GM23338 (cell line): Measurements from ENCODE around the gene ERP44. TPM values are rescaled to one million over a fixed set of nuclear protein-coding genes. Genes with fewer than 3 reads are reported as not detected.

Source experiments
- ATAC-seq: fragments of 200-7000 bp; cut with Tn5 transposase; 3 replicates; pipeline ENCODE4 v1.9.1; 2020
- DNase-seq: peaks from one replicate; pipeline ENCODE4 v3.0.0-alpha.2; 2015; ENCODE audit warnings: low spot score
- H2AFZ ChIP-seq: fragments of 200-600 bp; sonication (generic); 2 replicates; pipeline ENCODE4 v1.8.0; 2016; ENCODE audit warnings: antibody characterized with exemption, mild to moderate bottlenecking, moderate library complexity
- H3F3A ChIP-seq: fragments of 200-600 bp; sonication (generic); replicated peaks from 2 replicates; pipeline ENCODE4 v1.8.0; 2017; ENCODE audit warnings: antibody characterized with exemption, mixed run types, low read depth
- H3K27ac ChIP-seq: fragments of 200-600 bp; sonication (generic); 2 replicates; pipeline ENCODE4 v1.6.1; 2016; ENCODE audit warnings: low read depth
- H3K27me3 ChIP-seq: fragments of 200-600 bp; sonication (generic); 2 replicates; pipeline ENCODE4 v1.8.0; 2016; ENCODE audit warnings: mild to moderate bottlenecking, mixed run types, moderate library complexity; ENCODE audit not compliant: insufficient read depth
- H3K36me3 ChIP-seq: fragments of 200-600 bp; sonication (generic); 2 replicates; pipeline ENCODE4 v1.8.0; 2016; ENCODE audit warnings: mild to moderate bottlenecking; ENCODE audit not compliant: insufficient read depth
- H3K4me1 ChIP-seq: fragments of 200-600 bp; sonication (generic); 2 replicates; pipeline ENCODE4 v1.8.0; 2016; ENCODE audit warnings: mild to moderate bottlenecking, moderate library complexity; ENCODE audit not compliant: insufficient read depth
- H3K4me2 ChIP-seq: fragments of 200-600 bp; sonication (generic); 2 replicates; pipeline ENCODE4 v1.7.1; 2017; ENCODE audit warnings: mixed run types
- H3K4me3 ChIP-seq: fragments of 200-600 bp; sonication (generic); 2 replicates; pipeline ENCODE4 v1.6.1; 2016; ENCODE audit warnings: mixed run types
- H3K79me2 ChIP-seq: fragments of 200-600 bp; sonication (generic); replicated peaks from 2 replicates; pipeline ENCODE4 v1.8.0; 2017; ENCODE audit warnings: mild to moderate bottlenecking; ENCODE audit not compliant: insufficient read depth
- H3K9me2 ChIP-seq: fragments of 200-600 bp; sonication (generic); 2 replicates; pipeline ENCODE4 v1.8.0; 2017; ENCODE audit not compliant: insufficient read depth
- H4K20me1 ChIP-seq: fragments of 200-600 bp; sonication (generic); replicated peaks from 2 replicates; pipeline ENCODE4 v1.8.0; 2017; ENCODE audit warnings: mild to moderate bottlenecking; ENCODE audit not compliant: insufficient read depth
- H3K27ac Mint-ChIP-seq: 2 replicates; pipeline ENCODE4 v1.8.0; 2020; ENCODE audit warnings: inconsistent platforms, mild to moderate bottlenecking, moderate library complexity, mixed read lengths
- H3K27me3 Mint-ChIP-seq: 3 replicates; pipeline ENCODE4 v1.8.0; 2022; ENCODE audit warnings: low read depth, mild to moderate bottlenecking, moderate library complexity, mixed read lengths, inconsistent platforms; ENCODE audit not compliant: insufficient read depth, poor library complexity
- H3K36me3 Mint-ChIP-seq: 3 replicates; pipeline ENCODE4 v1.8.0; 2021; ENCODE audit warnings: low read depth, mild to moderate bottlenecking, inconsistent platforms, moderate library complexity, mixed read lengths
- H3K4me1 Mint-ChIP-seq: 3 replicates; pipeline ENCODE4 v1.8.0; 2020; ENCODE audit warnings: mild to moderate bottlenecking, inconsistent platforms, mixed read lengths
- H3K4me3 Mint-ChIP-seq: 3 replicates; pipeline ENCODE4 v1.8.0; 2021; ENCODE audit warnings: moderate library complexity, mild to moderate bottlenecking, inconsistent platforms, mixed read lengths
- H3K9me3 Mint-ChIP-seq: 3 replicates; pipeline ENCODE4 v1.8.0; 2020; ENCODE audit warnings: moderate library complexity, mild to moderate bottlenecking, inconsistent platforms, mixed read lengths
- CREB1 ChIP-seq: fragments of 250-450 bp; sonication (Bioruptor Pico); IDR thresholded peaks from 2 replicates; pipeline ENCODE4 v1.5.0; 2020; ENCODE audit warnings: low read depth, mild to moderate bottlenecking, moderate library complexity
- EZH2 ChIP-seq: fragments of 200-600 bp; sonication (generic); IDR thresholded peaks from one replicate; pipeline ENCODE4 v1.8.0; 2017; ENCODE audit warnings: antibody characterized with exemption, mild to moderate bottlenecking, low read depth; ENCODE audit not compliant: unreplicated experiment
- EZH2phosphoT487 ChIP-seq: fragments of 200-600 bp; sonication (generic); IDR thresholded peaks from one replicate; pipeline ENCODE4 v1.8.1; 2018; ENCODE audit warnings: antibody characterized with exemption; ENCODE audit not compliant: unreplicated experiment
- JUNB ChIP-seq: IDR thresholded peaks from one replicate; pipeline ENCODE4 v1.6.1; 2016; ENCODE audit warnings: antibody characterized with exemption; ENCODE audit not compliant: unreplicated experiment
- NANOG ChIP-seq: IDR thresholded peaks from 2 replicates; pipeline ENCODE4 v1.6.1; 2016; ENCODE audit warnings: antibody characterized with exemption, borderline replicate concordance
- POLR2AphosphoS5 ChIP-seq: IDR thresholded peaks from 2 replicates; pipeline ENCODE4 v1.6.1; 2016; ENCODE audit warnings: antibody characterized with exemption, low read depth
- STAT1 ChIP-seq: IDR thresholded peaks from one replicate; pipeline ENCODE4 v1.6.1; 2016; ENCODE audit warnings: antibody characterized with exemption; ENCODE audit not compliant: unreplicated experiment
- ZNF114 ChIP-seq: fragments of 250-450 bp; sonication (Bioruptor Pico); IDR thresholded peaks from 2 replicates; pipeline ENCODE4 v1.5.0; 2020; ENCODE audit warnings: mild to moderate bottlenecking, moderate library complexity
- ZNF331 ChIP-seq: fragments of 250-450 bp; sonication (Bioruptor Pico); IDR thresholded peaks from 2 replicates; pipeline ENCODE4 v1.5.0; 2020; ENCODE audit warnings: low read depth, mild to moderate bottlenecking, moderate library complexity
- polyA plus RNA-seq: library from polyadenylated mRNA; unstranded; fragments of >200 nt; fragmentation: Nextera tagmentation; extraction: Ambion mirVana; gene quantifications from 2 replicates; pipeline ENCODE4 v1.2.1, GENCODE V29; 2016
- total RNA-seq: library from RNA; depleted of rRNA; stranded (reverse); fragments of >200 nt; shearing (Covaris generic); gene quantifications from 2 replicates; pipeline ENCODE4 v1.2.3, GENCODE V29; 2014
- TF ChIP-seq, protein P1 (sequence below): IDR thresholded peaks from 2 replicates; pipeline ENCODE4 v1.6.1; 2016; ENCODE audit warnings: antibody characterized with exemption
- TF ChIP-seq, protein P2 (sequence below): fragments of 250-450 bp; sonication (Bioruptor Pico); IDR thresholded peaks from 2 replicates; pipeline ENCODE4 v1.5.0; 2020; ENCODE audit warnings: mild to moderate bottlenecking, moderate library complexity
- TF ChIP-seq, protein P3 (sequence below): IDR thresholded peaks from one replicate; pipeline ENCODE4 v1.6.1; 2018; ENCODE audit warnings: antibody characterized with exemption; ENCODE audit not compliant: unreplicated experiment
- TF ChIP-seq, protein P4 (sequence below), 2 experiments: fragments of 200-600 bp in 1 of 2; sonication (generic) in 1 of 2; conservative IDR thresholded peaks; 2 replicates each; pipeline versions ENCODE4 v1.5.1 to v1.6.1; 2016 to 2017; ENCODE audit warnings: antibody characterized with exemption in 2 of 2, low read depth in 2 of 2, mild to moderate bottlenecking in 2 of 2, moderate library complexity in 1 of 2

ERP44 gene
- total and polyA plus RNA-seq, 2 experiments from 2014 or later, result 13.0 to 24.1 TPM

DNA sequence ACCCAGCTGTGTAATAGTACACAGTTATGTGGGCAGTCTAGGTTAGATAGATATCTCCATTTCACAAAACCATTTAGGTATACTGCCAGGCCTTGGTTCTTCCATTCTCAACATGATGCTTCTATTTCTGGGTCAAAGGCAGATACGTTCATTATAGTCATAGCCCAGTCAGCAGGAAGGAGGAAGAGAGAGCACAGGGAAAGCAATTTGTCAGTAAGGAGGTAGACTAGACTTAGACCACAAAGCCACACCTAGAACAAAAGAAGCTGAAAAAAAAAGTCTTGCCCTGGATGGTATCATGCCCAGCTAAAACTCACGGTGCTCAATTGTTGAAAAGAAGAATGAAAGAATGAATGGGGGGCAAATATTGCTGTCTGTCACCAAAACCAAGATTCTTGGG is 7.8 kb upstream of the ERP44 start:
- no peaks in the 10 kb centered on the region for H3K9me3 Mint-ChIP-seq
- Histone ChIP-seq H3K4me2 (no peak overlapping the region), H2AFZ (no peak overlapping the region), H3K9me2 (no peaks in the 10 kb centered on the region), H3F3A (no peaks in the 10 kb centered on the region), H3K79me2 (no peaks in the 10 kb centered on the region), H3K27ac (no peak overlapping the region), H3K27me3 (no peaks in the 10 kb centered on the region), H3K4me1 (0 out of 2 replicates have a peak, but pooled peaks cover 6% of the 10 kb centered on the region), H4K20me1 (no peaks in the 10 kb centered on the region), H3K36me3 (no peaks in the 10 kb centered on the region), H3K4me3 (no peak overlapping the region)
- no peak for DNase-seq
- ATAC-seq, result no peak
- no peak overlapping the region for H3K27ac Mint-ChIP-seq
- H3K4me3 Mint-ChIP-seq, result no peak overlapping the region
- no peaks in the 10 kb centered on the region for H3K36me3 Mint-ChIP-seq
- TF ChIP-seq, protein P1, sequence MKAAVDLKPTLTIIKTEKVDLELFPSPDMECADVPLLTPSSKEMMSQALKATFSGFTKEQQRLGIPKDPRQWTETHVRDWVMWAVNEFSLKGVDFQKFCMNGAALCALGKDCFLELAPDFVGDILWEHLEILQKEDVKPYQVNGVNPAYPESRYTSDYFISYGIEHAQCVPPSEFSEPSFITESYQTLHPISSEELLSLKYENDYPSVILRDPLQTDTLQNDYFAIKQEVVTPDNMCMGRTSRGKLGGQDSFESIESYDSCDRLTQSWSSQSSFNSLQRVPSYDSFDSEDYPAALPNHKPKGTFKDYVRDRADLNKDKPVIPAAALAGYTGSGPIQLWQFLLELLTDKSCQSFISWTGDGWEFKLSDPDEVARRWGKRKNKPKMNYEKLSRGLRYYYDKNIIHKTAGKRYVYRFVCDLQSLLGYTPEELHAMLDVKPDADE, result no peak
- TF ChIP-seq STAT1 (no peak), ZNF331 (CRISPR knock-in tag) (no peak), CREB1 (CRISPR knock-in tag) (no peak), EZH2 (no peak), NANOG (no peak), ZNF114 (CRISPR knock-in tag) (no peak), EZH2phosphoT487 (no peak), JUNB (no peak), POLR2AphosphoS5 (no peak)
- TF ChIP-seq, protein P2, sequence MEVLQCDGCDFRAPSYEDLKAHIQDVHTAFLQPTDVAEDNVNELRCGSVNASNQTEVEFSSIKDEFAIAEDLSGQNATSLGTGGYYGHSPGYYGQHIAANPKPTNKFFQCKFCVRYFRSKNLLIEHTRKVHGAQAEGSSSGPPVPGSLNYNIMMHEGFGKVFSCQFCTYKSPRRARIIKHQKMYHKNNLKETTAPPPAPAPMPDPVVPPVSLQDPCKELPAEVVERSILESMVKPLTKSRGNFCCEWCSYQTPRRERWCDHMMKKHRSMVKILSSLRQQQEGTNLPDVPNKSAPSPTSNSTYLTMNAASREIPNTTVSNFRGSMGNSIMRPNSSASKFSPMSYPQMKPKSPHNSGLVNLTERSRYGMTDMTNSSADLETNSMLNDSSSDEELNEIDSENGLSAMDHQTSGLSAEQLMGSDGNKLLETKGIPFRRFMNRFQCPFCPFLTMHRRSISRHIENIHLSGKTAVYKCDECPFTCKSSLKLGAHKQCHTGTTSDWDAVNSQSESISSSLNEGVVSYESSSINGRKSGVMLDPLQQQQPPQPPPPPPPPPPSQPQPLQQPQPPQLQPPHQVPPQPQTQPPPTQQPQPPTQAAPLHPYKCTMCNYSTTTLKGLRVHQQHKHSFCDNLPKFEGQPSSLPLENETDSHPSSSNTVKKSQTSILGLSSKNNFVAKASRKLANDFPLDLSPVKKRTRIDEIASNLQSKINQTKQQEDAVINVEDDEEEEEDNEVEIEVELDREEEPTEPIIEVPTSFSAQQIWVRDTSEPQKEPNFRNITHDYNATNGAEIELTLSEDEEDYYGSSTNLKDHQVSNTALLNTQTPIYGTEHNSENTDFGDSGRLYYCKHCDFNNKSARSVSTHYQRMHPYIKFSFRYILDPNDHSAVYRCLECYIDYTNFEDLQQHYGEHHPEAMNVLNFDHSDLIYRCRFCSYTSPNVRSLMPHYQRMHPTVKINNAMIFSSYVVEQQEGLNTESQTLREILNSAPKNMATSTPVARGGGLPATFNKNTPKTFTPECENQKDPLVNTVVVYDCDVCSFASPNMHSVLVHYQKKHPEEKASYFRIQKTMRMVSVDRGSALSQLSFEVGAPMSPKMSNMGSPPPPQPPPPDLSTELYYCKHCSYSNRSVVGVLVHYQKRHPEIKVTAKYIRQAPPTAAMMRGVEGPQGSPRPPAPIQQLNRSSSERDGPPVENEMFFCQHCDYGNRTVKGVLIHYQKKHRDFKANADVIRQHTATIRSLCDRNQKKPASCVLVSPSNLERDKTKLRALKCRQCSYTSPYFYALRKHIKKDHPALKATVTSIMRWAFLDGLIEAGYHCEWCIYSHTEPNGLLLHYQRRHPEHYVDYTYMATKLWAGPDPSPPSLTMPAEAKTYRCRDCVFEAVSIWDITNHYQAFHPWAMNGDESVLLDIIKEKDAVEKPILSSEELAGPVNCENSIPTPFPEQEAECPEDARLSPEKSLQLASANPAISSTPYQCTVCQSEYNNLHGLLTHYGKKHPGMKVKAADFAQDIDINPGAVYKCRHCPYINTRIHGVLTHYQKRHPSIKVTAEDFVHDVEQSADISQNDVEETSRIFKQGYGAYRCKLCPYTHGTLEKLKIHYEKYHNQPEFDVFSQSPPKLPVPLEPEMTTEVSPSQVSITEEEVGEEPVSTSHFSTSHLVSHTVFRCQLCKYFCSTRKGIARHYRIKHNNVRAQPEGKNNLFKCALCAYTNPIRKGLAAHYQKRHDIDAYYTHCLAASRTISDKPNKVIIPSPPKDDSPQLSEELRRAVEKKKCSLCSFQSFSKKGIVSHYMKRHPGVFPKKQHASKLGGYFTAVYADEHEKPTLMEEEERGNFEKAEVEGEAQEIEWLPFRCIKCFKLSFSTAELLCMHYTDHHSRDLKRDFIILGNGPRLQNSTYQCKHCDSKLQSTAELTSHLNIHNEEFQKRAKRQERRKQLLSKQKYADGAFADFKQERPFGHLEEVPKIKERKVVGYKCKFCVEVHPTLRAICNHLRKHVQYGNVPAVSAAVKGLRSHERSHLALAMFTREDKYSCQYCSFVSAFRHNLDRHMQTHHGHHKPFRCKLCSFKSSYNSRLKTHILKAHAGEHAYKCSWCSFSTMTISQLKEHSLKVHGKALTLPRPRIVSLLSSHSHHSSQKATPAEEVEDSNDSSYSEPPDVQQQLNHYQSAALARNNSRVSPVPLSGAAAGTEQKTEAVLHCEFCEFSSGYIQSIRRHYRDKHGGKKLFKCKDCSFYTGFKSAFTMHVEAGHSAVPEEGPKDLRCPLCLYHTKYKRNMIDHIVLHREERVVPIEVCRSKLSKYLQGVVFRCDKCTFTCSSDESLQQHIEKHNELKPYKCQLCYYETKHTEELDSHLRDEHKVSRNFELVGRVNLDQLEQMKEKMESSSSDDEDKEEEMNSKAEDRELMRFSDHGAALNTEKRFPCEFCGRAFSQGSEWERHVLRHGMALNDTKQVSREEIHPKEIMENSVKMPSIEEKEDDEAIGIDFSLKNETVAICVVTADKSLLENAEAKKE, result no peak
- TF ChIP-seq, protein P3, sequence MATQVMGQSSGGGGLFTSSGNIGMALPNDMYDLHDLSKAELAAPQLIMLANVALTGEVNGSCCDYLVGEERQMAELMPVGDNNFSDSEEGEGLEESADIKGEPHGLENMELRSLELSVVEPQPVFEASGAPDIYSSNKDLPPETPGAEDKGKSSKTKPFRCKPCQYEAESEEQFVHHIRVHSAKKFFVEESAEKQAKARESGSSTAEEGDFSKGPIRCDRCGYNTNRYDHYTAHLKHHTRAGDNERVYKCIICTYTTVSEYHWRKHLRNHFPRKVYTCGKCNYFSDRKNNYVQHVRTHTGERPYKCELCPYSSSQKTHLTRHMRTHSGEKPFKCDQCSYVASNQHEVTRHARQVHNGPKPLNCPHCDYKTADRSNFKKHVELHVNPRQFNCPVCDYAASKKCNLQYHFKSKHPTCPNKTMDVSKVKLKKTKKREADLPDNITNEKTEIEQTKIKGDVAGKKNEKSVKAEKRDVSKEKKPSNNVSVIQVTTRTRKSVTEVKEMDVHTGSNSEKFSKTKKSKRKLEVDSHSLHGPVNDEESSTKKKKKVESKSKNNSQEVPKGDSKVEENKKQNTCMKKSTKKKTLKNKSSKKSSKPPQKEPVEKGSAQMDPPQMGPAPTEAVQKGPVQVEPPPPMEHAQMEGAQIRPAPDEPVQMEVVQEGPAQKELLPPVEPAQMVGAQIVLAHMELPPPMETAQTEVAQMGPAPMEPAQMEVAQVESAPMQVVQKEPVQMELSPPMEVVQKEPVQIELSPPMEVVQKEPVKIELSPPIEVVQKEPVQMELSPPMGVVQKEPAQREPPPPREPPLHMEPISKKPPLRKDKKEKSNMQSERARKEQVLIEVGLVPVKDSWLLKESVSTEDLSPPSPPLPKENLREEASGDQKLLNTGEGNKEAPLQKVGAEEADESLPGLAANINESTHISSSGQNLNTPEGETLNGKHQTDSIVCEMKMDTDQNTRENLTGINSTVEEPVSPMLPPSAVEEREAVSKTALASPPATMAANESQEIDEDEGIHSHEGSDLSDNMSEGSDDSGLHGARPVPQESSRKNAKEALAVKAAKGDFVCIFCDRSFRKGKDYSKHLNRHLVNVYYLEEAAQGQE, result no peak
- TF ChIP-seq, protein P4, sequence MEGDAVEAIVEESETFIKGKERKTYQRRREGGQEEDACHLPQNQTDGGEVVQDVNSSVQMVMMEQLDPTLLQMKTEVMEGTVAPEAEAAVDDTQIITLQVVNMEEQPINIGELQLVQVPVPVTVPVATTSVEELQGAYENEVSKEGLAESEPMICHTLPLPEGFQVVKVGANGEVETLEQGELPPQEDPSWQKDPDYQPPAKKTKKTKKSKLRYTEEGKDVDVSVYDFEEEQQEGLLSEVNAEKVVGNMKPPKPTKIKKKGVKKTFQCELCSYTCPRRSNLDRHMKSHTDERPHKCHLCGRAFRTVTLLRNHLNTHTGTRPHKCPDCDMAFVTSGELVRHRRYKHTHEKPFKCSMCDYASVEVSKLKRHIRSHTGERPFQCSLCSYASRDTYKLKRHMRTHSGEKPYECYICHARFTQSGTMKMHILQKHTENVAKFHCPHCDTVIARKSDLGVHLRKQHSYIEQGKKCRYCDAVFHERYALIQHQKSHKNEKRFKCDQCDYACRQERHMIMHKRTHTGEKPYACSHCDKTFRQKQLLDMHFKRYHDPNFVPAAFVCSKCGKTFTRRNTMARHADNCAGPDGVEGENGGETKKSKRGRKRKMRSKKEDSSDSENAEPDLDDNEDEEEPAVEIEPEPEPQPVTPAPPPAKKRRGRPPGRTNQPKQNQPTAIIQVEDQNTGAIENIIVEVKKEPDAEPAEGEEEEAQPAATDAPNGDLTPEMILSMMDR (conservative IDR thresholded peaks at IDR 0.05; ENCODE audit: low read depth in 2 of 2), result no peak
- no peaks in the 10 kb centered on the region for H3K27me3 Mint-ChIP-seq
- peaks cover 6% of the 10 kb centered on the region; the same call in 2 of the 3 replicates for H3K4me1 Mint-ChIP-seq
